Fibroblast of pulmonary artery (primary cell): ENCODE results near the gene IRS2.

Experiments used
- DNase-seq: peaks from one replicate; pipeline ENCODE4 v3.0.0-alpha.2; 2010; ENCODE audit warnings: low read depth
- H3K4me3 ChIP-seq: replicated peaks from 2 replicates; pipeline ENCODE4 v1.5.1; 2011; ENCODE audit warnings: low read depth, mild to moderate bottlenecking, control low read depth, low read length, moderate library complexity
- CTCF ChIP-seq: IDR thresholded peaks from 2 replicates; pipeline ENCODE4 v1.5.1; 2011; ENCODE audit warnings: mild to moderate bottlenecking, control low read depth, low read length, inconsistent platforms; ENCODE audit errors: missing control alignments

IRS2 gene

GRCh38 chr13:109789262-109789661, 2.9 kb upstream of the IRS2 start:
- DNase-seq = no peak
- TF ChIP-seq CTCF = no peak
- no peak overlapping the region for H3K4me3 ChIP-seq

- H3K4me3 ChIP-seq = no peak overlapping the region
- TF ChIP-seq CTCF = no peak
- DNase-seq = no peak
Measured at GRCh38 chr13:109788372-109789111, 2.2 kb upstream of the IRS2 start.

GRCh38 chr13:109787135-109787954, 962 bp upstream of the IRS2 start:
- peak; percentile 46 for DNase-seq
- no peak for TF ChIP-seq CTCF
- peak overlapping the region; percentile 67 for H3K4me3 ChIP-seq

- peak overlapping the region; percentile 65 for H3K4me3 ChIP-seq
- TF ChIP-seq CTCF = no peak
- peak; percentile 33 for DNase-seq
Measured at GRCh38 chr13:109785892-109786450, 412 bp downstream of the IRS2 start.

- DNase-seq = peak; percentile 68
- no peak for TF ChIP-seq CTCF
- H3K4me3 ChIP-seq = peak overlapping the region; percentile 65
Measured at GRCh38 chr13:109785141-109785891, 1.1 kb downstream of the IRS2 start.

GRCh38 chr13:109784590-109785140, 1.7 kb downstream of the IRS2 start:
- peak; percentile 77 for DNase-seq
- no peak for TF ChIP-seq CTCF
- peak overlapping the region; percentile 65 for H3K4me3 ChIP-seq
